CD4-positive, alpha-beta T cell treated with Interleukin-15 for 1 hour (primary cell): Measurements from ENCODE around the gene IDI2.
A peak's percentile ranks its signal among the peaks of the same experiment; 100 is the strongest.

ENCODE experiments used
- DNase-seq: peaks from one replicate; pipeline ENCODE4 v3.0.0-alpha.2; 2020

Gene IDI2

GRCh38 chr10:1003884-1004670 lies 21.6 kb downstream of the IDI2 start:
- DNase-seq: no peak

DNA sequence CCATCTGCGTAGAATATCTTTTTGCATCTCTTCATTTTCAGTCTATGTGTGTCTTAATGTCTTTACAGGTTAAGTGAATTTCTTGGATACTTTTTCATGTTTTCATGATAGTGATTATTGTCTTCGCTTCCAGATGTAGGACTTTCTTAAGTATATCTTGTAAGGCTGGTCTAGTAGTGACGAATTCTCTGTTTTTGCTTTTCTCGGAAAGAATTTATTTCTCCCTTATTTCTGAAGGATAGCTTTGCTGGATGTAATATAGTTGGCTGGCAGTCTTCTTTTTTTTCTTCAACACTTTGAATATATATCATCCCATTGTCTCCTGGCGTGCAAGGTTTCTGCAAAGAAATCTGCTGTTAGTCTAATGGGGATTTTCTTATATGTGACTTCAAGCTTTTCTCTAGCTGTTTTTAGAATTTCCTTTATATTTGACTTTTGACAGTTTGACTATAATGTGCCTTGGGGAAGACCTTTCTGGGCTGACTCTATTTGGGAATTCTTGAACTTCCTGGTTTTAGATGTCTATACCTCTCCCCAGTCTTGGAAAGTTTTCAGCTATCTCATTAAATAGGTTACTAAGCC lies 23.1 kb downstream of the IDI2 start:
- no peak for DNase-seq

GRCh38 chr10:997266-998022 lies 28.2 kb downstream of the IDI2 start:
- DNase-seq: no peak

DNA sequence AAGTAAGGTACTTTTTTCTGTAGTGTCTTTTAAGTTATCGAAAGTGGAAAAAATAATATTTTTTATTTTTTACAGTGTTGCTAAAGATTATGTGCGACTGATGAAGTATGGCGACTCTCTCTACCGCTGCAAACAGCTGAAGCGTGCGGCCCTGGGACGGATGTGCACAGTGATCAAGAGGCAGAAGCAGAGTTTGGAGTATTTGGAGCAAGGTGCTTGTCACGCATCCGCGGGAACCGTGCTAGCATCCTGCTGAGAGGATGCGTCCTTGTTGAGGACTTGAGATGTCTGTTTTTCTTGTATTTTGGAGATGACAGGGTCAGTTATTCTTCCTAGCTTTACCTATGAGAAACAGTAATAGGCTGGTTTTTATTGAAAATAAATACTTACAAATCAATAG lies 29.6 kb downstream of the IDI2 start:
- DNase-seq: no peak

DNA sequence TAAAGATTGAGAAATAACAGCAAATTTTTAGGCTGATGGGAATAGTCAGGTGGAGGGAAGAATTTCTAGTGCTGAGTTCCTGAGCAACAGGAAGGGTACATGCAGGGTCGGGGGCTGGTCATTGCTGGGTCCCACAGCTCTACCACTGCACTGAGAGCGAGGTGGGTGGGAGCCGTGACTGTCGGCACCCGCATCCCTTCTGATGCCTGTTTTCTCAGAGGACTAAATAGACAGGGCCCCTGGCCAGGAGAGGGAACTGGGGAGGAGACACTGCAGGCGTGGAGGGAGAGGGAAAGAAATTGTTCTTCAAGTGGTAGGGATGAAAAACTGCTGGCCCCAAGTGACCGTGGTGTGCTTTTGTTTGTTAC lies 30.1 kb downstream of the IDI2 start:
- DNase-seq: no peak

GRCh38 chr10:994836-995558 lies 30.7 kb downstream of the IDI2 start:
- DNase-seq: no peak

DNA sequence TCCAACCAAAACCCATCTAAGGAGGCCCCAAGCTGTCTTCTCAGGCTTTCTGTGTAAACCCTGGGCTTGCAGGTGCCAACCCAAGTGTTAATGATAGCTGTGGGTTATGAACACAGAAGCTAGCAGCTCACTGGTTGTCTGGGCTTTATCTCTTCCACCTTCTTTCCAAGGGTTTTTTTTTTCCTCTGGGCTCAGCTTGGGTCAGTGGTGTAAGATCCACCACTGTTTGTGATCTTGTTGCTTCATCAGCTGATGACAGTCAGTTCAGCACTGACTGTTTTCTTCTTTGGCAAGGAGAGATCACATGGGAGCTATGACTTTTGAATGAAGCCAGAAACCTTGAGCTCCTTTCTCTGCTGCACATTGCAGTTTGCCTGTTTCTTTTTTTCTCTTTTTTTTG lies 32.8 kb downstream of the IDI2 start:
- no peak for DNase-seq

GRCh38 chr10:992467-992866 lies 33.2 kb downstream of the IDI2 start:
- no peak for DNase-seq

DNA sequence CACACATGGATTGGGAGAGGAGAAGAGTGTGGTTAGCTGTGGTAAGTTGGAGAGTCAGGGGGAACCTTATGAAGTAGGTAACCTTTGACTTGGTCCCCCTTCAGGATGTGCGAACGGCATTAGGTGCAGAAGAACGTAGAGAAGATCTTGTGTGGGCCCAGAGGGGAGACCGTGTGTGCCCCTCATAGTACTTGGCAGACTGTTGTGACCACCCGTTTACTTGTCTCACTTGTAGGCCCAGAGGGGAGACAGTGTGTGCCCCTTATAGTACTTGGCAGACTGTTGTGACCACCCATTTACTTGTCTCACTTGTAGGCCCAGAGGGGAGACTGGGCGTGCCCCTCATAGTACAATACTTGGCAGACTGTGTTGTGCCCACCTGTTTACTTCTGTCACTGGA lies 34.9 kb downstream of the IDI2 start:
- no peak for DNase-seq

DNA sequence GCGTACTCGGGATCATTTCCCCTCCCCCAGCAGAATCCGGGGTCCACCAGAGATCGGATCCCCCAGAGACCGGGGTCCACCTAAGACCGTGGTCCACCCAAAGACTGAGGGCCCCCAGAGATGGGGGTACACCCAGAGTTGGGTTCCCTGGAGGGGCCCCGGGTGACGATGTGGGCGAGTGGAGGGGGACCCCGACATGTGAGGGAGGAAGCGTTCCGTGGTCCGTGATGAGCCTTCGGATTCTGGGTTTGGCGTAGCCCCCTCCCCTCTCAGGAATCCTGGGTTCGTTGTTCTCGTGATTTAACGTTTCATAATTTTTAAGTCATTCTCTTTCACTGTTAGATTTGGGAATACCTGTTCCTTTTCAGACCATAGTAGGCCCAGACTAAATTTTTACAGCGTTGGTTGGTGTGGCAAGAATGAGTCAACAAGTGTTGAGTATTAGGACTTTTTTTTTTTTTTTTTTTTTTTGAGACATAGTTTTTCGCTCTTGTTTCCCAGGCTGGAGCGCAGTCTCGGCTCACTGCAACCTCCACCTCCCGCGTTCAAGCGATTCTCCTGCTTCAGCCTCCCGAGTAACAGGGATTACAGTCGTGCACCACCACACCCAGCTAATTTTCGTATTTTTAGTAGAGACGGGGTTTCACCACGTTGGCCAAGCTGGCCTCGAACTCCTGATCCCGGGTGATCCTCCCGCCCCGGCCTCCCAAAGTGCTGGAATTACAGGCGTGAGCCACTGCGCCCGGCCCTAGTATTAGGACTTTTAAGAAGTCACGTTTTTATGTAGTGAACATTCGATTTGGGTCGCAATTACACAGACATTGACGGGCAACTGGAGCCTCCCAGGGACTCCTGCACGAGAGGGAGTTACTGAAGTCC lies 36.8 kb downstream of the IDI2 start:
- no peak for DNase-seq

GRCh38 chr10:987870-988666 lies 37.6 kb downstream of the IDI2 start, which contains the start of gene GTPBP4:
TSS of gene GTPBP4 (plus strand) at chr10:988434. CDS start at chr10:988480, 46 bp downstream.
- DNase-seq: peak; percentile 97

GRCh38 chr10:987620-987869 lies 38.1 kb downstream of the IDI2 start:
- no peak for DNase-seq

DNA sequence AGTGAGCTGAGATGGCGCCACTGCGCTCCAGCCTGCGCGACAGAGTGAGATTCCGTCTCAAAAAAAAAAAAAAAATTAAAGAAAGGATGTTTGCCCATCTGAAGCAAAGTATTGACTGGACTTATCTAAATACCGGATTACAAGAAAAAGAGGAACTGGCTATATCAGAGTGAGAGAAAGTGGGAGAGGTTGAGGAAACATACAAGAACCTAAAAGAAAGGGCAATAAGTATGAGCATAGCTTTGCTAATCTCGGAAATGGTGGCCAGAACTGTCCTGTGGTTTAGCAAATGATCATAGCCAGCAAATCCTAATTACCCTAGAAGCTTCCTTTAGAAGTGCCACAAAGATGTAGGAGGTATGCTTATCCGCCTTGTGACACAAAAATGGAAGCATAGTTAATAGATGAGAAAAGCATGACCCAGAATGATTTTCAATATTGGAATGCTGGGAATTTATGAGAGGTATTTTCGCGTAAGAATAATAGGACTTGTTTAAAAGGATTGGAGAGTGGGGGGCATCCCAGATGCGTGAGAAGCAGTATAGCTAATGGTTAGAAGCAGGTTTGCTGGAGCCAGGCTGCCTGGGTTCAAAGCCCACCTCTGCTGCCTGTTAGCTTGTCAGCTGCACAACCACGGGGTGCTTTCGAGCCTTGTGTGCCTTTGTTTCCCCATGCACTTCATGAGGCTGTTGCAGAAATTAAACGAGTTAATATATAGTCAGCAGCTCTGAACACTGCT lies 38.6 kb downstream of the IDI2 start:
- DNase-seq: no peak

DNA sequence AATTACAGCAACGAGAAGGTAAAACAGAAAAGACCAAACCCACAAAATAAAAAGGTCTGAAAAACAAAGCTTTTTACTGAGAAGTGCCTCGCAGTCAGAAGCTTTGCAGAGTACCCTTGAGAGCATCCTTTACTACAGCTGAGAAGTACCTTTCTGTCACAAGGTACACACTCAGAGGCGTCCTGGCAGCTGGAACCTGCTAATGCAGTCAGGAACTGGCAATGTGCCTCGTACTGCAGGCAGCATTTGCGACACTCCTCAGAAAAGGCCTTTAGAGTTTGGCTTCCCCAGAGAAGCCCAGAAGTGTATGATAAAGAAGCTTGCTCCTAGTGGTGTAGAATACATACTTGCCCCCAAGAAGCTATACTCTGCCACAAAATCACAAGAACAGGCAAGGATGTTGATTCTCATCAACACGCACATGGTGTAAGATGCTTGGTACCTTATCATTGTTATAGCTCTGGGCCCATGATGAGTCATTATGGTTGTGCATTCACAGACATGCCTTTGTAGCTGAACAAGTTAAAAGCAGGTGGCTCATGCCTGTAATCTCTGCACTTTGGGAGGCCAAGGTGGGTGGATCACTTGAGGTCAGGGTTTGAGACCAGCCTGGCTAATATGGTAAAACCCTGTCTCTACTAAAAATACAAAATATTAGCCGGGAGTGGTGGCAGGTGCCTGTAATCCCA lies 39.4 kb downstream of the IDI2 start:
- no peak for DNase-seq

DNA sequence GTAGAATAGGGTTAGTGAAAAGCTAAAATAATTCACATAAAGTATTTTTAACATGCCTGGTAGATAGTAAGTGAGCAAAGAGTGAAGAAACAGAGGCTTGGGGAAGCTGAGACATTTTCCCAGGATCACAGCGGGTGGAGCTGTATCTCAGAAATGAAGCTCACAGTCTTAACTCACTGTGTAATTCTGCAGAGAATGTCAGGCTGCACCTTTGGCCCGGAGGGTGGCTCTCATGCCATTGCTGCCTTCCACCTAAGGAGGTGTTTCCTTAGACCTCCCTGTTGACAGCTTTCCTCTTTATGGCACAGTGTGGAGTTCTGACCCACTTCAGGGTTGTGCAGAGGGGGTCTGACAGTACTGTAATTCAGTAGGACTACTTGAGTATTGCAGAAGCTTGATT lies 40.3 kb downstream of the IDI2 start:
- no peak for DNase-seq

DNA sequence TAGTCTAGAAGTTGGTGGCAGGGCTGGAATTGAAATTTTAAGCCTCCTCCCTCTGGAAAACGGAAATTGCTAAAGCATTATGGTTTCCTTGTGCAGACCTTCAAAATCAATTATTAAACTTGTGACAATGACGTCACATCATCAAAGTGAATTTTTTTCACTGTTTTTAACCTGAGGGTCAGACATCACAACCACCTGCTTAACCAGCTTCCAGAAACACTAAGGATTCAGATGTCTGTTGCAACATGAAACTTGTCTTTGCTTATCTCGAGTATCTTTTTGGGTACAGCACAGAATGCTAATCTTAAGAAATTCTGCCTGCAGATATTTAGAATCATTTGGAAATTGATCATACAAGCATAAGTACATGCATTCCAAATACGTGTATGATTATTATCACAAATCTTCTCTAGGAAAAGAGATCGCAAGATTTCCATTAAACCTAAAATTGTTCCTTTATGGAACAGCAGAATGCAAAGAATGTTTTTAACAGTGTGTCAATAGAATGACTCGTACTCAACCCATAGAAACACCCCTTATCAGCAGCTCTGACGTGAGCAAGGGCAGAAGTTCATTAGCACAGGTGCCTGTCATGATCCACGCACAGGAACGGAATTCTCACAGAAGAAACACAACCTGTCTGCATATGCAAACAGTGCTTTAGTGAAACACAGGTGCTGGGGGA lies 41.5 kb downstream of the IDI2 start:
- no peak for DNase-seq

GRCh38 chr10:983401-983800 lies 42.3 kb downstream of the IDI2 start:
- no peak for DNase-seq

- DNase-seq: no peak
These were observed 45.1 kb downstream of the IDI2 start for GRCh38 chr10:980468-981093.

GRCh38 chr10:978826-979421 lies 46.7 kb downstream of the IDI2 start:
- no peak for DNase-seq
